ENCODE data around the gene SH3PXD2B. TPM values are rescaled to one million over a fixed set of nuclear protein-coding genes. Genes with fewer than 3 reads are reported as not detected.
"Not testable (repeated sequence)": the region's sequence is repeated elsewhere in the genome, so short reads cannot be mapped to it uniquely, and the experiment has no call there.

Gene SH3PXD2B
- total RNA-seq, 1 experiment from 2014 or later: 17.7 TPM

- DNase-seq (ENCODE audit: low spot score): peak; percentile 78
- in situ Hi-C loops (cut with HindIII; ENCODE audit: low sequenced_read_pairs): no loop called here
Observed at GRCh38 chr5:172334641-172335040, 119.7 kb downstream of the SH3PXD2B start.

GRCh38 chr5:172334196-172334595 is 120.1 kb downstream of the SH3PXD2B start:
- in situ Hi-C loops (cut with HindIII; ENCODE audit: low sequenced_read_pairs): no loop called here
- no peak for DNase-seq (ENCODE audit: low spot score)

GRCh38 chr5:172326901-172327300 is 127.4 kb downstream of the SH3PXD2B start:
- DNase-seq (ENCODE audit: low spot score); in situ Hi-C loops (cut with HindIII; ENCODE audit: low sequenced_read_pairs): not testable (repeated sequence)

- in situ Hi-C loops (cut with HindIII; ENCODE audit: low sequenced_read_pairs): no loop called here
- DNase-seq (ENCODE audit: low spot score): no peak
Observed at GRCh38 chr5:172325452-172325851, 128.9 kb downstream of the SH3PXD2B start.

- DNase-seq (ENCODE audit: low spot score): no peak
- in situ Hi-C loops (cut with HindIII; ENCODE audit: low sequenced_read_pairs): no loop called here
Observed at GRCh38 chr5:172322028-172322965, 132.0 kb downstream of the SH3PXD2B start.

DNA sequence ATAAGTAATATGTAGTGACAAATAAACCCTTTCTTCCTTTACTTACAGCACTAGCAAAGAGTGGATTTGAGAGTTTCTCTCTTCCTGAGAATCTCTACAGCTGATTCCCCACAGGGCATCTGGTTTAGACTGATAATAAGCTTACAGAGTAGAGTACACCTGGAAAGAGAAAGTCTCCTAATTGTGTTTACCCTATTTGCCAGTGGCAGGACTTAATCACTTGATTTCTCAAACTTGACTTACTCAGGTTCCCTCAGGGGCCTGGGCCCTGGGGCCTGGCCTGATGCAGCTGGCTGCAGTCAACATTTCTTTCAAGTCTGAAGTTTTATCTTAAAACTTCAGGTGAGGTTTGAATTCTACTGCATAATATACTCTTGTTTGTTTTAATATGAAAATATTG is 132.7 kb downstream of the SH3PXD2B start:
- in situ Hi-C loops (cut with HindIII; ENCODE audit: low sequenced_read_pairs): no loop called here
- DNase-seq (ENCODE audit: low spot score): no peak

DNA sequence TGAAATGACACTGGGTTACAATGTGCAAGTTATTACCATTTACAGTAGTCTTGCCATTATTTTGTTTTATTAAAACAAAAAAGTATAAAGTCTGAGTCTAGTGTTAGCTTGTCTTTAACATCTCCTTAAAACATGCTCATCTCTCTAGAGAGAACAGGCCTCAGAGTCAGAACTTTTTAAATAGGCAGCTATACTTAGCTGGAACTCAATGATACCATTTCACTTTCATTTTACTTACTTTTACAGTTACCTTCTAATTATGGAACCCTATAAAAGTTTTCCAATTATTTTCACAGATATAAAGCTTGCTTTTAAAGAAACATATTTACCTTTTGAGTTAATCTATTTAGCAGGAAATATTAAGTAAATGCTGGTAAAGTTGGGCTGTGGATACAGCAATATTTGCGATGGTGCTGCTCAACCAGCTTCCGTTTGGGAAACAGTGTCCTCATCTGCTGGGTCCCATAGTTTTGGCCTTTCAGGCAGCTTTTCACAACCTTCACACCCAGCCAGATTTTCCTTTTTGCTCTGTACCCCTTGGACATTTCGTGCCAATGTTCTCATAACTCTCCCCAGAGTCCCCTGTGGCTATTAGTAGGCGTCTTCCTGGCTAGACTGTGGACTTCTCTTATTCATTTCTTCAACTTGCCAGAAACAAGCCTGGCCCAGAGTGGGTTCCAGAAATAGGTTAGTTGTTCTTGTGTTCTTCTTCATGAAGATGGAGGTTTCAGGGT is 134.4 kb downstream of the SH3PXD2B start:
- no peak for DNase-seq (ENCODE audit: low spot score)
- in situ Hi-C loops (cut with HindIII; ENCODE audit: low sequenced_read_pairs): no loop called here

DNA sequence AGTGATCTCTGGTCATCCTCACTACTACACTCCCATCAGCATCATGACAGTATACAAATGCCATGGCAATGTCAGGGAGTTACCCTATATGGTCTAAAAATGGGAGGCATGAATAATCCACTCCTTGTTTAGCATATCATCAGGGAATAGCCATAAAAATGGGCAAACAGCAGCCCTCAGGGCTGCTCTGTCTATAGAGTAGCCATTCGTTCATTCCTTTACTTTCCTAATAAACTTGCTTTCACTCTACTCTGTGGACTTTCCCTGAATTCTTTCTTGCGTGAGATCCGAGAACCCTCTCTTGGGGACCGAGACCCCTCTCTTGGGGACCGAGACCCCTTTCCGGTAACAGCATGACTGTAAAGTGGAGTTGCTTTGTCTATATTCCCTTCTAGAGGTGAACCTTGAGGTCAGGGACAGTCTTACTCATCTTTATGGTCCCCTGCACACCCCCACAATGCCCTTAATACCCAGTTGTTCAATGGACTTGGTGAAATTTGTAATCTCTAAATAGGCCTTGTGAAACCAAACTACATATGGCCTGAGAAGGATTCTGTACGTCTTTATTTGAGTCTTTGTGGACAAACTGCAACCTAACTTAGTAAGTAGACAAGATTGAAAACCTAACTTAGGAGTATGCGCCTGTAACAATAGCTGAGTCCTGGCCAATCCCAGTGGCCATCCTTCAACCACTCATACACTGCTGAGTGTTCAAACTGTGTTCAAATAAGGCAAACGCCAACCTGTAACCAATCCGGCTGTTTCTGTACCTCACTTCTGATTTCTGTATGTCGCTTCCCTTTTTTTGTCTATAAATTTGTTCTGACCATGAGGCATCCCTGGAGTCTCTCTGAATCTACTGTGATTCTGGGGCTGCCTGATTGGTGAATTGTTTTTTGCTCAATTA is 138.5 kb downstream of the SH3PXD2B start:
- no peak for DNase-seq (ENCODE audit: low spot score)
- in situ Hi-C loops (cut with HindIII; ENCODE audit: low sequenced_read_pairs): no loop called here

GRCh38 chr5:172313915-172314314 is 140.4 kb downstream of the SH3PXD2B start:
- in situ Hi-C loops (cut with HindIII; ENCODE audit: low sequenced_read_pairs): no loop called here
- no peak for DNase-seq (ENCODE audit: low spot score)

DNA sequence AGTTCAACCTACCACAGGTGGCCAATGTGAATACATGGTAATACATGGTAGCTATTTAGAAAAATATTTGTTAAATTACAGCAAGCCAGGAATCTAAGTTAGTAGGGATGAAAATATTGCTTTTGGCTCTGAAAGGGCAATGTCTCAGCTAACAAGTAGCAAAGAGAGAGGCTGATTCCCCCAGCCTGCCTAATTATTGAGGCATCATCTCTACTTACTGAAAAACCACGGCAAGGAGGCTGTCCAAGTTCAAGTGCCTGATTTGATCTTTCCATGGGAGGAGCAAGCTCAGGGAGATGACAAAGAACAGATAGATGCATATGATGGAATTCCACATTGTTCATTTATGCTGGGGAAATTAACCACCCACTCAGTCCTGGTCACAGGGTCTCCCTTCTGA is 142.0 kb downstream of the SH3PXD2B start:
- no peak for DNase-seq (ENCODE audit: low spot score)
- in situ Hi-C loops (cut with HindIII; ENCODE audit: low sequenced_read_pairs): no loop called here

GRCh38 chr5:172311605-172312004 is 142.7 kb downstream of the SH3PXD2B start:
- no peak for DNase-seq (ENCODE audit: low spot score)
- in situ Hi-C loops (cut with HindIII; ENCODE audit: low sequenced_read_pairs): no loop called here

DNA sequence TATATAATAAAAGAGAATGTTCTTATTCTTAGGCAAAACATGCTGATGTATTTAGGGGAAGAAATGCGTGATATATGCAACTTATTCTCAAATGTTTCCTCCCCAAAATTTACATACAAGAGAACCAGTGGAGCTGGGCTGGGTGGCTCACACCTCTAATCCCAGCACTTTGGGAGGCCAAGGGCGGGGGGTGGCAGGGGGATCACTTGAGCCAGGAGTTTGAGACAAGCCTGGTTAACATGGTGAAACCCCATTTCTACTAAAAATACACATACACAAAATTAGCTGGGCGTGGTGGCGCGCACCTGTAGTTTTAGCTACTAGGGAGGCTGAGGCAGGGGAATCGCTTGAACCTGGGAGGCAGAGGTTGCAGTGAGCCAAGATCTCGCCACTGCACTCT is 143.3 kb downstream of the SH3PXD2B start:
- DNase-seq (ENCODE audit: low spot score): no peak
- in situ Hi-C loops (cut with HindIII; ENCODE audit: low sequenced_read_pairs): no loop called here

DNA sequence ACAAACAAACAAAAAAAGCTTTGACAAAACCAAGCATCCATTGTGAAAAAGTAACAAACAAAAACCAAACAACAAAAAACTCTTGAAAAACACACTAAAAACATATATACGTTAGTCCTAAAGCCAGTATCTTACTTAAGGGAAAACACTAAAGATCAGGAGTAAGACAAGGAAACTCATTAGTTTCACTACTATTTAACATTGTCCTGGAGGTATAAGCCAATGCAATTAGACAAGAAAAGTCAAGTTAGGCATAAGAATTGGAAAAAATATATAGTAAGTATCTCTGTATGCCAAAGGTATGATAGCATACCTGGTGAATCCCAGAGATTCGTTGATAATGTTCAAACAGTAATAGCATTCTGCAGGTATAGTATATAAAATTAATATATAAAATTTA is 148.9 kb downstream of the SH3PXD2B start:
- in situ Hi-C loops (cut with HindIII; ENCODE audit: low sequenced_read_pairs): no loop called here
- no peak for DNase-seq (ENCODE audit: low spot score)

DNA sequence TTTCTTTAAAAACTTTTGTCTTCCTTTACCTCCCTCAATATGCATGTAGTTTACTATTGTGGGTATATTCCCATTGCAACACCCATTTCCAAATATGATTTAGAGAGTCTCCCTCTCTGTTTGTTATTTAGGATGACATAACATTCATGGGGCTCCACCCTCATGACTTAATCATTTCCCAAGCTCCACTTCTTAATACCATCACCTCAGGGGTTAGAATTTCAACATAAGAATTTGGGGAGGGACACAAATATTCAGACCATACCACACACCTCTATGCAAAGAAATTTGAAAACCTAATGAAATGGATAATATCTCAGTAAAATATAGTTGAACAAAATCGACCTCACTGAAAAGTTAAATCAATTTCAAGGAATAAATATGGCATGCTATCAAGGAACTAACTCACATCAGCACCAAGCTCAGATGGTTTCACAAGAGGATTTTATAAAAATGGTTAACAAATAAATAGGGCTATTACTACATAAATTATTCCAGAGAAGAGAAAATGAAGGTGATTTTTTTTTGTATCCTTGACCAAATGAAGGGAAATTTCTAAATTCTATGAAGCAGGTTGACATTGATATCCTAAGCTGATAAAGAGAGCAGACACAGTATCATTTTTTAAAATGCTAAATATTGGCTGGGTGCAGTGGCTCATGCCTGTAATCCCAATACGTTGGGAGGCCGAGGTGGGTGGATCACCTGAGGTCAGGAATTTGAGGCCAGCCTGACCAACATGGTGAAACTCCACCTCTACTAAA is 150.6 kb downstream of the SH3PXD2B start:
- DNase-seq (ENCODE audit: low spot score): no peak
- in situ Hi-C loops (cut with HindIII; ENCODE audit: low sequenced_read_pairs): no loop called here

DNA sequence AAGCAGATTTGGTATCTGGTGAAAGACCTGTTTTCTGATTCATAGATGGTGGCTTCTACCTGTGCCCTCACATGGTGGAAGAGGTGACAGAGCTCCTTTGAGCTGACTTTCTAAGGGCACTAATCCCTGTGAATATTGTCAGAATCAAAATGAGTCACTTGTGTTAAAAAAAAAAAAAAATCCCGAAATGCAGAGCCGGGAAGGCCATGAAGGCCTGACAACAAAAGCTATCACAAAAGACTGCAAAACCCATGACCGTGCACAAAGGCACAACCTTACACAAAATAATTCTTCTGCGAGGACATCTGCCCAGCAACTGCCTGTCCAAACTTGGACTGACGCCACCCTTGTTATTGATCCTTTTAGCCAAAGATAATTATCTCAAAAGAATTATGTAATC is 151.2 kb downstream of the SH3PXD2B start:
- in situ Hi-C loops (cut with HindIII; ENCODE audit: low sequenced_read_pairs): no loop called here
- no peak for DNase-seq (ENCODE audit: low spot score)

GRCh38 chr5:172302047-172302710 is 152.1 kb downstream of the SH3PXD2B start:
- no peak for DNase-seq (ENCODE audit: low spot score)
- in situ Hi-C loops (cut with HindIII; ENCODE audit: low sequenced_read_pairs): no loop called here

DNA sequence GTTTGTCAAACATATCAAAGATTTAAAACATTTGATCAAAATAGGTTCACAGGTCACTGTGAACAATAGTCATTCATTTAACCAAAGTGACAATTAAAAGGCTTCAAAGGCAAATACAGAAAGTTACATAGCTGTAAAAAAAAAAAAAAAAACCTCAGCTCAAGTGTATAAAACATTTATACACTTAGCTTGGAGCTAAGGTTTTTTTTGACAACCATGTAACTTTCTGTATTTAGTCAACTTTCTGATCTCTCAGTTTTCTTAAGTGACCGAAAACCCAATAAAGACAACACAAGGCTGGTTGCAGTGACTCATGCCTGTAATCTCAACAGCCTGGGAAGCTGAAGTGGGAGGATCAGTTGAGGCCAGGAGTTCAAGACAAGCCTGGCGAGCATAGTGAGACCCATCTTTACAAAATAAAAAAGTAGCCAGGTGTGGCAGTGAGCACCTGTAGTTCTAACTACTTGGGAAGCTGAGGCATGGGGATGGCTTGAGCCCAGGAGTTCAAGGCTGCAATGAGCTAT is 154.3 kb downstream of the SH3PXD2B start:
- no peak for DNase-seq (ENCODE audit: low spot score)

GRCh38 chr5:172294831-172295230 is 159.5 kb downstream of the SH3PXD2B start:
- in situ Hi-C loops (cut with HindIII; ENCODE audit: low sequenced_read_pairs): no loop called here
- DNase-seq (ENCODE audit: low spot score): no peak

More for the DNA sequence above, 154.3 kb downstream of the SH3PXD2B start:
- in situ Hi-C loops (cut with HindIII; ENCODE audit: low sequenced_read_pairs): no loop called here
